Liver (tissue), 3 donors: ENCODE results near the gene ST6GALNAC3.

ENCODE experiments used
- GABPA ChIP-seq, 2 donors: IDR thresholded peaks in 1 of 2; conservative IDR thresholded peaks in 1 of 2; 2 replicates each; pipeline ENCODE4 v1.6.1; 2016; ENCODE audit warnings: antibody characterized with exemption in 2 of 2, mild to moderate bottlenecking in 1 of 2, moderate library complexity in 1 of 2
- HNF4A ChIP-seq, 2 donors: conservative IDR thresholded peaks; 2 replicates each; pipeline ENCODE4 v1.6.1; 2016; ENCODE audit warnings: antibody characterized with exemption in 2 of 2, mild to moderate bottlenecking in 2 of 2
- HNF4G ChIP-seq: IDR thresholded peaks from 2 replicates; pipeline ENCODE4 v1.6.1; 2016; ENCODE audit warnings: antibody characterized with exemption
- JUND ChIP-seq, 2 donors: IDR thresholded peaks; 2 replicates each; pipeline ENCODE4 v1.6.1; 2016; ENCODE audit warnings: antibody characterized with exemption in 2 of 2
- NR2F2 ChIP-seq: IDR thresholded peaks from 2 replicates; pipeline ENCODE4 v1.6.1; 2016; ENCODE audit warnings: antibody characterized with exemption
- RAD21 ChIP-seq, 2 donors: IDR thresholded peaks; 2 replicates each; pipeline ENCODE4 v1.6.1; 2016; ENCODE audit warnings: antibody characterized with exemption in 2 of 2, mild to moderate bottlenecking in 2 of 2
- RXRA ChIP-seq, 2 donors: IDR thresholded peaks; 2 replicates each; pipeline ENCODE4 v1.6.1; 2017 to 2018; ENCODE audit warnings: antibody characterized with exemption in 2 of 2, mild to moderate bottlenecking in 1 of 2
- TAF1 ChIP-seq: conservative IDR thresholded peaks from 2 replicates; pipeline ENCODE4 v1.6.1; 2016; ENCODE audit warnings: antibody characterized with exemption, mild to moderate bottlenecking
- YY1 ChIP-seq: IDR thresholded peaks from 2 replicates; pipeline ENCODE4 v1.6.1; 2016; ENCODE audit warnings: antibody characterized with exemption, mild to moderate bottlenecking
- TF ChIP-seq, protein P1 (sequence below): fragments of 150-350 bp; IDR thresholded peaks from 2 replicates; pipeline ENCODE4 v1.5.1; 2017; ENCODE audit warnings: improper control_type of control experiment, low read depth, low read length; ENCODE audit not compliant: missing input control
- TF ChIP-seq, protein P2 (sequence below): IDR thresholded peaks from 2 replicates; pipeline ENCODE4 v1.6.1; 2016; ENCODE audit warnings: antibody characterized with exemption
- TF ChIP-seq, protein P3 (sequence below): IDR thresholded peaks from 2 replicates; pipeline ENCODE4 v1.6.1; 2016; ENCODE audit warnings: antibody characterized with exemption, mild to moderate bottlenecking
- TF ChIP-seq, protein P4 (sequence below): IDR thresholded peaks from 2 replicates; pipeline ENCODE4 v1.6.1; 2016; ENCODE audit warnings: antibody characterized with exemption
- donor health status: healthy.
- donor health status: healthy.

DNA sequence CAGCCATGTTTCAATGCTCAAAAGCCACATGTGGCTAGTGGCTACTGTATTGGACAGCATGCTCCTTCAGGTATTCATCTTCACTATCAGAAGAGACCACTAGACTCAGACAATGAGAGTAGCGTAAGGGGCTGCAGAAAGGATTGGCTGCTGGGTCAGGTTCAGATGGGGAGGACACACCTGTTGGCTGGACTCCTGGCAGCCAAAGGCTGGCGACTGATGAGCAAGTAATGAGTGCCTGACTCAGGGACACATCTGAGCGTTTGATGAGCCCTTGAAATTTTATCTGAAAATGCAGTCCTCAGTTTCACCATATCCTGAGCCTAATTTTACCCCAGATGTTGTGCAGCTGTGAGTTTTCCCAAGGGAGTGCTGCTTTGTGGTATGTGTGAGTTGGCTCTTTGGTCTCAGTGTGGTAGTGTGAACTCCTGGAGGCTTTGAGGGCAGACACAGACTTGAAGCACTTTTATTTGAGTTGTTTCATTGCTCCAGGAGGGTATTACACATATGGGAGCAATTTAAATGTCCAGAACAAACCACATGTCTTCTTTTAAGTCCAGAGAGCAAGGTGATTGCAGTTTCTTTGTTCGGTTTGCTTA lies 9.6 kb downstream of the ST6GALNAC3 start:
- TF ChIP-seq, protein P1, sequence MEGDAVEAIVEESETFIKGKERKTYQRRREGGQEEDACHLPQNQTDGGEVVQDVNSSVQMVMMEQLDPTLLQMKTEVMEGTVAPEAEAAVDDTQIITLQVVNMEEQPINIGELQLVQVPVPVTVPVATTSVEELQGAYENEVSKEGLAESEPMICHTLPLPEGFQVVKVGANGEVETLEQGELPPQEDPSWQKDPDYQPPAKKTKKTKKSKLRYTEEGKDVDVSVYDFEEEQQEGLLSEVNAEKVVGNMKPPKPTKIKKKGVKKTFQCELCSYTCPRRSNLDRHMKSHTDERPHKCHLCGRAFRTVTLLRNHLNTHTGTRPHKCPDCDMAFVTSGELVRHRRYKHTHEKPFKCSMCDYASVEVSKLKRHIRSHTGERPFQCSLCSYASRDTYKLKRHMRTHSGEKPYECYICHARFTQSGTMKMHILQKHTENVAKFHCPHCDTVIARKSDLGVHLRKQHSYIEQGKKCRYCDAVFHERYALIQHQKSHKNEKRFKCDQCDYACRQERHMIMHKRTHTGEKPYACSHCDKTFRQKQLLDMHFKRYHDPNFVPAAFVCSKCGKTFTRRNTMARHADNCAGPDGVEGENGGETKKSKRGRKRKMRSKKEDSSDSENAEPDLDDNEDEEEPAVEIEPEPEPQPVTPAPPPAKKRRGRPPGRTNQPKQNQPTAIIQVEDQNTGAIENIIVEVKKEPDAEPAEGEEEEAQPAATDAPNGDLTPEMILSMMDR = no peak
- TF ChIP-seq HNF4G (no peak), GABPA (IDR thresholded peaks at IDR 0.05 in 1 of 2, conservative IDR thresholded peaks at IDR 0.05 in 1 of 2) (no peak), HNF4A (conservative IDR thresholded peaks at IDR 0.05) (no peak), RAD21 (IDR thresholded peaks at IDR 0.05) (no peak), JUND (IDR thresholded peaks at IDR 0.05) (no peak), TAF1 (no peak), NR2F2 (no peak), YY1 (no peak), RXRA (IDR thresholded peaks at IDR 0.05) (no peak)
- TF ChIP-seq, protein P2, sequence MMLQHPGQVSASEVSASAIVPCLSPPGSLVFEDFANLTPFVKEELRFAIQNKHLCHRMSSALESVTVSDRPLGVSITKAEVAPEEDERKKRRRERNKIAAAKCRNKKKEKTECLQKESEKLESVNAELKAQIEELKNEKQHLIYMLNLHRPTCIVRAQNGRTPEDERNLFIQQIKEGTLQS = no peak
- TF ChIP-seq, protein P3, sequence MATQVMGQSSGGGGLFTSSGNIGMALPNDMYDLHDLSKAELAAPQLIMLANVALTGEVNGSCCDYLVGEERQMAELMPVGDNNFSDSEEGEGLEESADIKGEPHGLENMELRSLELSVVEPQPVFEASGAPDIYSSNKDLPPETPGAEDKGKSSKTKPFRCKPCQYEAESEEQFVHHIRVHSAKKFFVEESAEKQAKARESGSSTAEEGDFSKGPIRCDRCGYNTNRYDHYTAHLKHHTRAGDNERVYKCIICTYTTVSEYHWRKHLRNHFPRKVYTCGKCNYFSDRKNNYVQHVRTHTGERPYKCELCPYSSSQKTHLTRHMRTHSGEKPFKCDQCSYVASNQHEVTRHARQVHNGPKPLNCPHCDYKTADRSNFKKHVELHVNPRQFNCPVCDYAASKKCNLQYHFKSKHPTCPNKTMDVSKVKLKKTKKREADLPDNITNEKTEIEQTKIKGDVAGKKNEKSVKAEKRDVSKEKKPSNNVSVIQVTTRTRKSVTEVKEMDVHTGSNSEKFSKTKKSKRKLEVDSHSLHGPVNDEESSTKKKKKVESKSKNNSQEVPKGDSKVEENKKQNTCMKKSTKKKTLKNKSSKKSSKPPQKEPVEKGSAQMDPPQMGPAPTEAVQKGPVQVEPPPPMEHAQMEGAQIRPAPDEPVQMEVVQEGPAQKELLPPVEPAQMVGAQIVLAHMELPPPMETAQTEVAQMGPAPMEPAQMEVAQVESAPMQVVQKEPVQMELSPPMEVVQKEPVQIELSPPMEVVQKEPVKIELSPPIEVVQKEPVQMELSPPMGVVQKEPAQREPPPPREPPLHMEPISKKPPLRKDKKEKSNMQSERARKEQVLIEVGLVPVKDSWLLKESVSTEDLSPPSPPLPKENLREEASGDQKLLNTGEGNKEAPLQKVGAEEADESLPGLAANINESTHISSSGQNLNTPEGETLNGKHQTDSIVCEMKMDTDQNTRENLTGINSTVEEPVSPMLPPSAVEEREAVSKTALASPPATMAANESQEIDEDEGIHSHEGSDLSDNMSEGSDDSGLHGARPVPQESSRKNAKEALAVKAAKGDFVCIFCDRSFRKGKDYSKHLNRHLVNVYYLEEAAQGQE = no peak
- TF ChIP-seq, protein P4, sequence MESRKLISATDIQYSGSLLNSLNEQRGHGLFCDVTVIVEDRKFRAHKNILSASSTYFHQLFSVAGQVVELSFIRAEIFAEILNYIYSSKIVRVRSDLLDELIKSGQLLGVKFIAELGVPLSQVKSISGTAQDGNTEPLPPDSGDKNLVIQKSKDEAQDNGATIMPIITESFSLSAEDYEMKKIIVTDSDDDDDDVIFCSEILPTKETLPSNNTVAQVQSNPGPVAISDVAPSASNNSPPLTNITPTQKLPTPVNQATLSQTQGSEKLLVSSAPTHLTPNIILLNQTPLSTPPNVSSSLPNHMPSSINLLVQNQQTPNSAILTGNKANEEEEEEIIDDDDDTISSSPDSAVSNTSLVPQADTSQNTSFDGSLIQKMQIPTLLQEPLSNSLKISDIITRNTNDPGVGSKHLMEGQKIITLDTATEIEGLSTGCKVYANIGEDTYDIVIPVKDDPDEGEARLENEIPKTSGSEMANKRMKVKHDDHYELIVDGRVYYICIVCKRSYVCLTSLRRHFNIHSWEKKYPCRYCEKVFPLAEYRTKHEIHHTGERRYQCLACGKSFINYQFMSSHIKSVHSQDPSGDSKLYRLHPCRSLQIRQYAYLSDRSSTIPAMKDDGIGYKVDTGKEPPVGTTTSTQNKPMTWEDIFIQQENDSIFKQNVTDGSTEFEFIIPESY = no peak
